ENCODE measurements around the gene ZBTB21. TPM values are rescaled to one million over a fixed set of nuclear protein-coding genes. Genes with fewer than 3 reads are reported as not detected.

ZBTB21 gene
- polyA plus RNA-seq, 2 of the 4 experiments (the other 2 are of a cell fraction), result 5.4 to 13.1 TPM

GRCh38 chr21:42019101-42019605, 9.0 kb upstream of the ZBTB21 start:
- no peak overlapping the region for H3K4me2 ChIP-seq
- no peaks in the 10 kb centered on the region for H3K4me1 ChIP-seq
- ChIA-PET POLR2A (no interaction called here), CTCF (interaction anchor here (1.6 kb wide), 1 partner anchor 98 kb away, joined by 3 read pairs; no protein-coding TSS in a partner anchor)
- no peak for FAIRE-seq
- ATAC-seq, result no peak
- H3K9me3 ChIP-seq, result no peaks in the 10 kb centered on the region
- H3K4me3 ChIP-seq, result no peak overlapping the region
- 73% methylated on average over 10 of the region's 11 CpGs for WGBS (ENCODE audit: missing lambda C conversion rate)
- H3K27ac ChIP-seq, result no peak overlapping the region
- 0 out of 2 replicates have a peak, but pooled peaks have one; percentile 28 for TF ChIP-seq USF2 (IDR thresholded peaks at IDR 0.05)
- TF ChIP-seq HMGXB4 (CRISPR knock-in tag; IDR thresholded peaks at IDR 0.05; ENCODE audit: borderline replicate concordance), result no peak
- DNase-seq (ENCODE audit: low read depth in 1 of 2, low spot score in 1 of 2), result no peak

GRCh38 chr21:42017022-42017421, 6.9 kb upstream of the ZBTB21 start:
- Histone ChIP-seq H3K4me2 (no peak overlapping the region), H3K4me3 (no peak overlapping the region), H3K4me1 (no peaks in the 10 kb centered on the region), H3K27ac (no peak overlapping the region), H3K9me3 (no peaks in the 10 kb centered on the region)
- ChIA-PET CTCF (no interaction called here), POLR2A (no interaction called here)
- 68% methylated on average over 2 of the region's 2 CpGs for WGBS (ENCODE audit: missing lambda C conversion rate)
- TF ChIP-seq NR3C1 (IDR thresholded peaks at IDR 0.05) (no peak), RNF2 (IDR thresholded peaks at IDR 0.05; ENCODE audit: borderline replicate concordance, low read depth) (no peak), KDM1A (IDR thresholded peaks at IDR 0.05; ENCODE audit: low read depth) (no peak)
- no peak for FAIRE-seq
- DNase-seq (ENCODE audit: low read depth in 1 of 2, low spot score in 1 of 2), result no peak
- no peak for ATAC-seq

GRCh38 chr21:42016364-42016985, 6.3 kb upstream of the ZBTB21 start:
- ChIA-PET POLR2A (no interaction called here), CTCF (interaction anchor here (0.5 kb wide), 1 partner anchor 53 kb away, joined by 3 read pairs; no protein-coding TSS in a partner anchor)
- Histone ChIP-seq H3K4me1 (peaks cover 1% of the 10 kb centered on the region; the same call in 1 of the 3 replicates), H3K27ac (no peak overlapping the region), H3K4me2 (no peak overlapping the region), H3K4me3 (no peak overlapping the region), H3K9me3 (no peaks in the 10 kb centered on the region)
- FAIRE-seq (no peak), DNase-seq (ENCODE audit: low read depth in 1 of 2, low spot score in 1 of 2) (no peak), ATAC-seq (no peak)
- WGBS (ENCODE audit: missing lambda C conversion rate), result 69% methylated on average over 18 of the region's 19 CpGs
- TF ChIP-seq HMGXB4 (CRISPR knock-in tag; IDR thresholded peaks at IDR 0.05; ENCODE audit: borderline replicate concordance) (no peak), BHLHE40 (IDR thresholded peaks at IDR 0.05; ENCODE audit: low read depth, low read length) (no peak), PBX3 (IDR thresholded peaks at IDR 0.05) (no peak), CBX8 (IDR thresholded peaks at IDR 0.05) (no peak), NPAS2 (CRISPR knock-in tag; IDR thresholded peaks at IDR 0.05; ENCODE audit: borderline replicate concordance) (no peak), HOXB13 (CRISPR knock-in tag; IDR thresholded peaks at IDR 0.05; ENCODE audit: low read depth) (no peak), JUNB (IDR thresholded peaks at IDR 0.05) (no peak), ATOH8 (CRISPR knock-in tag; IDR thresholded peaks at IDR 0.05; ENCODE audit: low read depth) (no peak), BCL3 (IDR thresholded peaks at IDR 0.05) (no peak), CEBPB (IDR thresholded peaks at IDR 0.05) (no peak), ZNF302 (CRISPR knock-in tag; IDR thresholded peaks at IDR 0.05) (no peak)

Measured in A549 (cell line).